GM12878 (cell line): ENCODE measurements around the gene CDON. TPM values are rescaled to one million over a fixed set of nuclear protein-coding genes. Genes with fewer than 3 reads are reported as not detected.

Source experiments
- ATAC-seq: fragments of 200-7000 bp; cut with Tn5 transposase; 3 replicates; pipeline ENCODE4 v1.9.1; 2020; ENCODE audit warnings: mild to moderate bottlenecking, moderate library complexity
- BruUV-seq: library from RNA; stranded (reverse); fragments of 400-500 nt; replicated peaks from 2 replicates; lab custom pipeline; 2021; lab: Mats Ljungman, UMichigan
- CTCF ChIA-PET: fragments of 300-600 bp; sonication (Branson Sonifier 250); formaldehyde crosslinking; extraction: SDS; loops from one replicate; lab custom pipeline; 2021; ENCODE audit warnings: inconsistent platforms; lab: Yijun Ruan, JAX
- POLR2A ChIA-PET: fragments of 350-600 bp; formaldehyde crosslinking; extraction: SDS; loops from one replicate; lab custom pipeline; 2021; ENCODE audit warnings: inconsistent platforms; lab: Charles Lee
- RAD21 ChIA-PET: fragments of 300-600 bp; sonication (Branson Sonifier 250); formaldehyde crosslinking; loops from one replicate; lab custom pipeline; 2023; ENCODE audit warnings: antibody characterized with exemption; ENCODE audit not compliant: unreplicated experiment; lab: Charles Lee
- SMC1A ChIA-PET: fragments of 300-600 bp; sonication (Branson Sonifier 250); formaldehyde crosslinking; loops from one replicate; lab custom pipeline; 2023; ENCODE audit not compliant: unreplicated experiment, uncharacterized antibody; lab: Charles Lee
- DNase-seq: peaks from one replicate; pipeline ENCODE4 v3.0.0-alpha.2; 2011; ENCODE audit warnings: low read depth, low spot score
- FAIRE-seq: peaks from 3 replicates; lab custom pipeline; 2011; peaks lifted over from hg19 to GRCh38; lab: Jason Lieb, UNC
- H2AFZ ChIP-seq: 2 replicates; pipeline ENCODE4 v1.6.0; 2011; ENCODE audit warnings: low read depth, low read length, control low read depth; ENCODE audit not compliant: control insufficient read depth
- H3K27ac ChIP-seq: 2 replicates; pipeline ENCODE4 v1.5.1; 2011; ENCODE audit warnings: control low read depth; ENCODE audit not compliant: control insufficient read depth, insufficient read depth
- H3K27me3 ChIP-seq, 2 experiments: replicated peaks in 1 of 2; 2 replicates each; pipeline versions ENCODE4 v1.6.0 to v1.6.1; 2011; ENCODE audit warnings: low read length in 1 of 2; ENCODE audit not compliant: control insufficient read depth in 2 of 2, insufficient read depth in 2 of 2
- H3K36me3 ChIP-seq, 2 experiments: 2 replicates each; pipeline ENCODE4 v1.5.1; 2011; ENCODE audit warnings: low read length in 1 of 2; ENCODE audit not compliant: control insufficient read depth in 2 of 2, insufficient read depth in 2 of 2
- H3K4me1 ChIP-seq: 2 replicates; pipeline ENCODE4 v1.6.1; 2011; ENCODE audit warnings: mild to moderate bottlenecking, low read length, moderate library complexity, mixed read lengths; ENCODE audit not compliant: control insufficient read depth, insufficient read depth
- H3K4me2 ChIP-seq: 2 replicates; pipeline ENCODE4 v1.6.0; 2011; ENCODE audit warnings: control low read depth; ENCODE audit not compliant: control insufficient read depth, insufficient read depth
- H3K4me3 ChIP-seq: fragments of 200-600 bp; sonication (generic); 2 replicates; pipeline ENCODE4 v1.5.1; 2016
- H3K79me2 ChIP-seq: 2 replicates; pipeline ENCODE4 v1.6.0; 2011; ENCODE audit warnings: low read length; ENCODE audit not compliant: control insufficient read depth, insufficient read depth
- H3K9ac ChIP-seq: 2 replicates; pipeline ENCODE4 v1.8.0; 2011; ENCODE audit warnings: low read length, control low read depth, mixed read lengths; ENCODE audit not compliant: control insufficient read depth, insufficient read depth
- H3K9me3 ChIP-seq: replicated peaks from 3 replicates; pipeline ENCODE4 v1.5.1; 2011; ENCODE audit warnings: mild to moderate bottlenecking, low read length; ENCODE audit not compliant: control insufficient read depth, insufficient read depth
- H4K20me1 ChIP-seq: 2 replicates; pipeline ENCODE4 v1.6.0; 2011; ENCODE audit not compliant: control insufficient read depth, insufficient read depth
- BCL11A ChIP-seq: IDR thresholded peaks from 2 replicates; pipeline ENCODE4 v1.6.1; 2011; ENCODE audit warnings: low read depth, low read length
- JUND ChIP-seq: IDR thresholded peaks from 2 replicates; pipeline ENCODE4 v1.6.1; 2012; ENCODE audit warnings: low read depth, mild to moderate bottlenecking, low read length, improper control_type of control experiment, moderate library complexity
- KDM1A ChIP-seq: fragments of 200-600 bp; sonication (generic); IDR thresholded peaks from 2 replicates; pipeline ENCODE4 v1.6.1; 2016; ENCODE audit warnings: borderline replicate concordance
- MXI1 ChIP-seq: fragments of 150-350 bp; IDR thresholded peaks from 2 replicates; pipeline ENCODE4 v1.6.1; 2011; ENCODE audit warnings: low read depth, mild to moderate bottlenecking, inconsistent platforms, low read length, improper control_type of control experiment
- PML ChIP-seq: IDR thresholded peaks from 2 replicates; pipeline ENCODE4 v1.6.1; 2012; ENCODE audit warnings: low read length, inconsistent platforms
- RAD21 ChIP-seq: IDR thresholded peaks from 2 replicates; pipeline ENCODE4 v1.6.1; 2011; ENCODE audit warnings: mild to moderate bottlenecking, low read depth, low read length, moderate library complexity; ENCODE audit not compliant: insufficient read depth
- ZNF217 ChIP-seq: fragments of 450-650 bp; IDR thresholded peaks from 2 replicates; pipeline ENCODE4 v1.6.1; 2017; ENCODE audit warnings: antibody characterized with exemption, mild to moderate bottlenecking
- WGBS: methylation state at CpG from one replicate; pipeline ENCODE4 v1.1.6; 2016; ENCODE audit warnings: low lambda C conversion rate; ENCODE audit not compliant: insufficient replicate concordance, insufficient coverage; ENCODE audit errors: missing lambda C conversion rate; 5-methylcytosine and 5-hydroxymethylcytosine counted together
- in situ Hi-C: fragments of 300-500 bp; cut with MboI; formaldehyde crosslinking; loops from 9 replicates; pipeline ENCODE4 v1.14.3; 2018; ENCODE audit warnings: mixed read lengths
- intact Hi-C: fragments of 100-400 bp; cut with micrococcal nuclease; formaldehyde crosslinking; loops from one replicate; pipeline ENCODE4 v1.14.2; 2022; ENCODE audit not compliant: unreplicated experiment
- polyA plus RNA-seq, 11 experiments: library from polyadenylated mRNA; depleted of rRNA in 4 of 11; unstranded in 6 of 11; stranded (reverse) in 5 of 11; fragments of >200 nt; fragmentation: Nextera tagmentation in 4 of 11; fragmentation: Illumina TruSeq in 1 of 11; extraction: Ambion mirVana in 4 of 11; extraction: Trizol in 1 of 11; gene quantifications; 1 replicate in 1 of 11; 2 replicates in 10 of 11; pipeline versions ENCODE4 v1.2.1 to v1.2.3, GENCODE V29; 2011 to 2016; ENCODE audit warnings: inconsistent platforms in 2 of 11, missing spikeins in 2 of 11, low read depth in 1 of 11
- total RNA-seq, 4 experiments: library from RNA; depleted of rRNA in 3 of 4; stranded (reverse); fragments of >200 nt in 3 of 4; fragmentation: Illumina TruSeq in 1 of 4; extraction: Trizol in 1 of 4; gene quantifications; 2 replicates each; pipeline versions ENCODE4 v1.2.1 to v1.2.3, GENCODE V29; 2013 to 2021
- TF ChIP-seq, protein P1 (sequence below): fragments of 450-650 bp; formaldehyde crosslinking; IDR thresholded peaks from 2 replicates; pipeline ENCODE4 v1.4.0; 2022; ENCODE audit warnings: mild to moderate bottlenecking, moderate library complexity

The CDON gene
- total and polyA plus RNA-seq, 10 of the 15 experiments (the other 5 are each of a cell fraction or from before 2014, with no cell fraction given), result 0.07 to 4.2 (median 0.36) TPM

DNA sequence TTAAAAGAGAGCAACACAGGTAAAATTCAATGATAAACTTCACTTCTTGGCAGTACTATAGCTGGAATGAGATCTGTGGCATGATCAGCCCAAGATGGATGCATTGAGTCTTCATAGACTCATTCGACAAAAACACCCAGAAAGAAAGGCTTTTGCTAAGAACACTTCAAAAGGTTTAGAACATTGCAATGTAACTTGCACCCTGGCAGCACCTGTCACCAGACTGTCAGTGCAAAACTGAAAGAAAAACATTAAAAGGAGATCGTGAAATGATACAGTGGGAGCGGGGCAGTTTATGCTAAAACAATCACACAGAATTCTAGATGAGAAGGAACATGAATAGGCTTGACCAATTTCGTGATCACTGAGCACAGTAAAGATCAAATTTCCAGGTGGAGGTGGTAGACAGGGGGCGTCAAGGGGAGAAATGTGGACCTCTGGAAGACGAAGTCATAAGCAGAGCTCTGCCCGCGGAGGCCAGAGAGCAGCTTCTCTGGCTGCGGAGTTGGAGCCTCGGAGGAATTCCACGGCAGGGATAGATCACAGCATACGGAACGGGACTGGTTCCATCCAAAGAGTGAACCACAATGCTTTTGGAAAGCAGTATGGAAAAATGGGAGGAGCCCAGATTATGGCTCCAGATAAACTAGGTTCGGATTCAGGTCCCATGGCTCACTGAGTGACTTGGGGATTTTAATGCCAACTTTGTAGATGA lies 104.9 kb downstream of the CDON start:
- no peaks in the 10 kb centered on the region for H3K79me2 ChIP-seq
- H3K36me3 ChIP-seq, result no peaks in the 10 kb centered on the region
- no TSS peak for BruUV-seq
- WGBS, result 39% methylated on average over 14 of the region's 14 CpGs
- H3K4me2 ChIP-seq, result no peak overlapping the region
- in situ Hi-C loops (no loop called here), intact Hi-C loops (no loop called here)
- RAD21 ChIA-PET, result no interaction called here
- no peak overlapping the region for H2AFZ ChIP-seq
- no peaks in the 10 kb centered on the region; the same call in 1 of the 3 replicates for H3K9me3 ChIP-seq
- SMC1A ChIA-PET, result no interaction called here
- CTCF ChIA-PET, result no interaction called here
- no peaks in the 10 kb centered on the region for H3K4me1 ChIP-seq
- no peaks in the 10 kb centered on the region for H4K20me1 ChIP-seq
- TF ChIP-seq KDM1A, result no peak
- TF ChIP-seq, all 136 proteins: peak for 0
- ATAC-seq (no peak), DNase-seq (no peak), FAIRE-seq (no peak)
- no peak overlapping the region for H3K9ac ChIP-seq
- H3K27me3 ChIP-seq, result no peaks in the 10 kb centered on the region
- H3K4me3 ChIP-seq, result no peak overlapping the region
- H3K27ac ChIP-seq, result no peak overlapping the region
- POLR2A ChIA-PET, result no interaction called here

DNA sequence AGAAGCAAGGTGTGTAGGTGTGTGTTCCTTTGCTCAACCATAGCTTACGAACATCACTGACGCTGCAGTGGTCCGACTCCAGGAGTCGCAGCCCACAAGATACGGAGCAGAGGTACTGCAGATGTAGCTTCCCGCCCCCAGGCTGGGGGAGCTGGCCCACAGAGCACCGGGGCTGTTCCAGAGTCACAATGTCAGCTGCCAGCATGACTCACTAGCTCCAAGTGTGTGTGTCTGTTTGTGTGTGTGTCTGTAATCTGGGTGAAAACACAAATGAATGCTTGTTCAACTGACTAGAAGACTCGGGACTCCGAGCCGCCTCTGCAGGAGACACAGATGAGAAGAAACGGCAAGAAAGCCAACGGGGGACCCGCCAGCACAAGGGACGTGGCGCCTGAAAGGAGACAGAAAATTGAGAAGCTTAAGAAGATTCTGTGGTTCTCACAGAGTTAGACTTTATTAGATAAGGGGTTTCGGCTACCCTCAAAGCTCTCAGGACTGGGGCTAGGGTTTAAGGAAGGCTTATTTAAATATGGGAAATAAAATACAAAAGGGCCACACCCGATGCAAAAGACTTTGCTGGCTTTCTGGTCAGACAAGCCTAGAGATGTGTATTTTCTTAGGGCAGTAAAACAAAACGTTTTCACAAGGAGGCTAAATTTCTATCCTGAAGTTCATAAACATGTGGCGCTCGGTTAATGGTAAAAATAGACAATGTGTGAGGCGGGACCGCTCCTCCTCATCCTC lies 106.1 kb downstream of the CDON start:
- Histone ChIP-seq H3K9ac (no peak overlapping the region), H3K4me3 (no peak overlapping the region), H4K20me1 (no peaks in the 10 kb centered on the region), H2AFZ (no peak overlapping the region), H3K4me2 (no peak overlapping the region), H3K36me3 (no peaks in the 10 kb centered on the region), H3K9me3 (no peaks in the 10 kb centered on the region; the same call in 2 of the 3 replicates), H3K4me1 (no peaks in the 10 kb centered on the region), H3K79me2 (no peaks in the 10 kb centered on the region), H3K27ac (no peak overlapping the region), H3K27me3 (no peaks in the 10 kb centered on the region)
- intact Hi-C loops, result no loop called here
- CTCF ChIA-PET, result no interaction called here
- SMC1A ChIA-PET, result interaction anchor here (1.2 kb wide), 1 partner anchor 13 kb away, joined by 4 read pairs; no protein-coding TSS in a partner anchor
- RAD21 ChIA-PET, result no interaction called here
- FAIRE-seq (no peak), ATAC-seq (no peak), DNase-seq (no peak)
- in situ Hi-C loops, result no loop called here
- WGBS, result 59% methylated on average over 22 of the region's 22 CpGs
- BruUV-seq, result no TSS peak
- POLR2A ChIA-PET, result no interaction called here
- TF ChIP-seq, protein P1, sequence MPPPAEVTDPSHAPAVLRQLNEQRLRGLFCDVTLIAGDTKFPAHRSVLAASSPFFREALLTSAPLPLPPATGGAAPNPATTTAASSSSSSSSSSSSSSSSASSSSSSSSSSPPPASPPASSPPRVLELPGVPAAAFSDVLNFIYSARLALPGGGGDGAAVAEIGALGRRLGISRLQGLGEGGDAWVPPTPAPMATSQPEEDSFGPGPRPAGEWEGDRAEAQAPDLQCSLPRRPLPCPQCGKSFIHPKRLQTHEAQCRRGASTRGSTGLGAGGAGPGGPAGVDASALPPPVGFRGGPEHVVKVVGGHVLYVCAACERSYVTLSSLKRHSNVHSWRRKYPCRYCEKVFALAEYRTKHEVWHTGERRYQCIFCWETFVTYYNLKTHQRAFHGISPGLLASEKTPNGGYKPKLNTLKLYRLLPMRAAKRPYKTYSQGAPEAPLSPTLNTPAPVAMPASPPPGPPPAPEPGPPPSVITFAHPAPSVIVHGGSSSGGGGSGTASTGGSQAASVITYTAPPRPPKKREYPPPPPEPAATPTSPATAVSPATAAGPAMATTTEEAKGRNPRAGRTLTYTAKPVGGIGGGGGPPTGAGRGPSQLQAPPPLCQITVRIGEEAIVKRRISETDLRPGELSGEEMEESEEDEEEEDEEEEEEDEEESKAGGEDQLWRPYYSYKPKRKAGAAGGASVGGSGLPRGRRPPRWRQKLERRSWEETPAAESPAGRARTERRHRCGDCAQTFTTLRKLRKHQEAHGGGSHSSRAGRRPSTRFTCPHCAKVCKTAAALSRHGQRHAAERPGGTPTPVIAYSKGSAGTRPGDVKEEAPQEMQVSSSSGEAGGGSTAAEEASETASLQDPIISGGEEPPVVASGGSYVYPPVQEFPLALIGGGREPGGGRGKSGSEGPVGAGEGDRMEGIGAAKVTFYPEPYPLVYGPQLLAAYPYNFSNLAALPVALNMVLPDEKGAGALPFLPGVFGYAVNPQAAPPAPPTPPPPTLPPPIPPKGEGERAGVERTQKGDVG (CRISPR knock-in tag), result no peak
- TF ChIP-seq ZNF217 (no peak), BCL11A (no peak), PML (no peak), JUND (no peak), RAD21 (no peak), MXI1 (no peak)
